ENCODE results near the gene PRDM16. TPM values are rescaled to one million over a fixed set of nuclear protein-coding genes. Genes with fewer than 3 reads are reported as not detected.

Gene PRDM16
- total RNA-seq, 1 experiment from 2014 or later: 5.3 TPM

DNA sequence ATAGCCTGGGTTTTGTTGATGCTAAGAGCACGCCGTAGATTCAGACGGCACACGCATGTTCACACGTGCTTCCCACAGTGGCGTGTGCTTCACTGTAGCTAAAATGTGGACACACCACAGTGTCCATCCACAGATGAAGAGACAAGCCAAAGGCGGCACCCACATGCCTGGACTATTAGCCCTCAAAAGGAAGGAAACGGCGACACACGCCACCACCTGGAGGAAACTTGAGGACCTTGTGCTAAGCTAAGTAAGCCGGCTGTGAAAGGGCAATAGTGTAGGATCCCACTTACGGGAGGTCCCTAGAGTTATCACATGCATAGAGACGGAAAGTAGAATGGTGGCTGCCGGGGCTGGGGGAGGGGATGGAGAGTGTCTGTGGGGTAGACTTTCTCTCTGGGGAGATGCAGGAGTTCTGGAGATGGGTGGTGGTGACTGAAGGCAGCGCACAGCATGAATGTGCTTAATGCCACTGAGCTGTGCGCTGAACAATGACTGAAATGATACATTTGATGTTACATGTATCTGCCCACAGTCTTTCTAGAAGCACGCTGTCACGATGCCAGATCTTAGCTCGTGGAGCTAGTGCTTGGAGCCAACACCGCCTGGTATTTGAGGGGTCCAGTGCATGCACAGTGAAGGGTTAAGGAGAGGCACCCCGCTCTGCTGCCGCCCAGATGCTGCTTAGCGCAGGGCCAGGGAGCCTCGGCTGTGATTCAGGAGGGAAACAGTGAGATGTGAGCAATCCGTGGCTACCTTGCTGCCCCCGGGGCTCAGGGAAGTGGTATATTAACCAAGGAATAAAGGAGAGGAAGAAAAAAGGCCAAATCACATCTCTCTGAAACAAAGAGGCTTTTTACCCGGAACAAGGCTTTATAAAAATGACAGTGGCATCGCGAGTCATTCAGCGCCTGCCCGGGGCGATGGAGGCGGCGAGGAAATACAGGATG lies 103.7 kb downstream of the PRDM16 start:
- CTCF ChIA-PET: no interaction called here
- TF ChIP-seq, protein P1, sequence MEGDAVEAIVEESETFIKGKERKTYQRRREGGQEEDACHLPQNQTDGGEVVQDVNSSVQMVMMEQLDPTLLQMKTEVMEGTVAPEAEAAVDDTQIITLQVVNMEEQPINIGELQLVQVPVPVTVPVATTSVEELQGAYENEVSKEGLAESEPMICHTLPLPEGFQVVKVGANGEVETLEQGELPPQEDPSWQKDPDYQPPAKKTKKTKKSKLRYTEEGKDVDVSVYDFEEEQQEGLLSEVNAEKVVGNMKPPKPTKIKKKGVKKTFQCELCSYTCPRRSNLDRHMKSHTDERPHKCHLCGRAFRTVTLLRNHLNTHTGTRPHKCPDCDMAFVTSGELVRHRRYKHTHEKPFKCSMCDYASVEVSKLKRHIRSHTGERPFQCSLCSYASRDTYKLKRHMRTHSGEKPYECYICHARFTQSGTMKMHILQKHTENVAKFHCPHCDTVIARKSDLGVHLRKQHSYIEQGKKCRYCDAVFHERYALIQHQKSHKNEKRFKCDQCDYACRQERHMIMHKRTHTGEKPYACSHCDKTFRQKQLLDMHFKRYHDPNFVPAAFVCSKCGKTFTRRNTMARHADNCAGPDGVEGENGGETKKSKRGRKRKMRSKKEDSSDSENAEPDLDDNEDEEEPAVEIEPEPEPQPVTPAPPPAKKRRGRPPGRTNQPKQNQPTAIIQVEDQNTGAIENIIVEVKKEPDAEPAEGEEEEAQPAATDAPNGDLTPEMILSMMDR (IDR thresholded peaks at IDR 0.05; ENCODE audit: insufficient read depth in 1 of 2, low read depth in 1 of 2, low read length in 1 of 2, severe bottlenecking in 1 of 2, unreplicated experiment in 1 of 2): no peak
- Mint-ChIP-seq H3K27ac (ENCODE audit: unreplicated experiment) (no peak overlapping the region), H3K4me3 (ENCODE audit: unreplicated experiment) (no peak overlapping the region), H3K4me1 (ENCODE audit: low read depth, unreplicated experiment) (no peaks in the 10 kb centered on the region), H3K36me3 (ENCODE audit: insufficient read depth, unreplicated experiment) (no peaks in the 10 kb centered on the region), H3K27me3 (ENCODE audit: insufficient read depth, unreplicated experiment) (no peaks in the 10 kb centered on the region), H3K9me3 (ENCODE audit: unreplicated experiment) (no peaks in the 10 kb centered on the region)
- no peak for DNase-seq
- no peaks in the 10 kb centered on the region for H3K36me3 ChIP-seq (ENCODE audit: control insufficient read depth, insufficient read depth, low read length)
- no peak overlapping the region for H3K4me3 ChIP-seq (ENCODE audit: low read depth, low read length)
- BruUV-seq (replicated peaks): no TSS peak
- H3K9me3 ChIP-seq: no peaks in the 10 kb centered on the region
- no peaks in the 10 kb centered on the region for H3K27me3 ChIP-seq (replicated peaks; ENCODE audit: control insufficient read depth, insufficient read depth, low read length)
- intact Hi-C loops (cut with micrococcal nuclease; ENCODE audit: unreplicated experiment): no loop called here
- POLR2A ChIA-PET: no interaction called here
- H3K4me1 ChIP-seq: peaks cover 10% of the 10 kb centered on the region; the same call in 1 of the 2 replicates

DNA sequence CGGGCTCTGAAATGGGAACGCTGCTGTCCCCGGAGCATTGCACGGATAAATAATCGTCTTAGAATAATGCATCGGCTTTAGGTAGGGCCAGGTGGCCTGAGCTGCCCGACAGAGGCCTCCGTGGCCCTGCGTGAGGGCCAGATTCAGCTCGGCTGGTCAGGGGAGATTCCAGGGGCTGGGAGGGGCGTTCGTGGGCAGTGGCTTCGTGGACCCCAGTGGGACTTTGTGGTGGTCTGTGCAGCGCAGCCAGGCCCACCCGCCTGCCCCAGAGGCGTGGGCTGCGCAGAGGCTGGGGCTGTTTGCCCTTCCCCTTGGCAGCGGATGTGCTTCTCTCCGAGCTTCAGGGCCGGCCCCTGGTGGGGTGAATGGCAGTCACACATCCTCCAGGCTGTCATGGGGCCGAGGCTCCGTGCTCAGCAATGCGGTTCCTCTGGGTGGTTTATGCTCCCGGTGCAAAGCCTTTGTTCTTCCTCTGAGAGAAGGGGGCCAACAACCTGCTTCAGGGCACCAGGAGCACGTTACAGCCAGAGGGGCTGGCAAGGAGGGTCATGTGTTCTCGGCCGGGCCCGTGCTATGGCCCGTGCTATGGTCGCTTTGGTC lies 104.5 kb downstream of the PRDM16 start:
- POLR2A ChIA-PET: no interaction called here

More for the DNA sequence above, 104.5 kb downstream of the PRDM16 start:
- Histone ChIP-seq H3K4me1 (peaks cover 10% of the 10 kb centered on the region; the same call in 1 of the 2 replicates), H3K27me3 (replicated peaks; ENCODE audit: control insufficient read depth, insufficient read depth, low read length) (no peaks in the 10 kb centered on the region), H3K9me3 (no peaks in the 10 kb centered on the region), H3K36me3 (ENCODE audit: control insufficient read depth, insufficient read depth, low read length) (no peaks in the 10 kb centered on the region), H3K4me3 (ENCODE audit: low read depth, low read length) (no peak overlapping the region)
- BruUV-seq (replicated peaks): no TSS peak
- intact Hi-C loops (cut with micrococcal nuclease; ENCODE audit: unreplicated experiment): no loop called here
- H3K9me3 Mint-ChIP-seq (ENCODE audit: unreplicated experiment): no peaks in the 10 kb centered on the region
- H3K27me3 Mint-ChIP-seq (ENCODE audit: insufficient read depth, unreplicated experiment): no peaks in the 10 kb centered on the region
- H3K4me3 Mint-ChIP-seq (ENCODE audit: unreplicated experiment): no peak overlapping the region
- H3K27ac Mint-ChIP-seq (ENCODE audit: unreplicated experiment): no peak overlapping the region
- no peaks in the 10 kb centered on the region for H3K36me3 Mint-ChIP-seq (ENCODE audit: insufficient read depth, unreplicated experiment)
- DNase-seq: no peak
- H3K4me1 Mint-ChIP-seq (ENCODE audit: low read depth, unreplicated experiment): no peaks in the 10 kb centered on the region
- CTCF ChIA-PET: no interaction called here
- TF ChIP-seq, protein P1 (IDR thresholded peaks at IDR 0.05; ENCODE audit: insufficient read depth in 1 of 2, low read depth in 1 of 2, low read length in 1 of 2, severe bottlenecking in 1 of 2, unreplicated experiment in 1 of 2): no peak
